Measurements from ENCODE around the gene LRRC8D.

DNA sequence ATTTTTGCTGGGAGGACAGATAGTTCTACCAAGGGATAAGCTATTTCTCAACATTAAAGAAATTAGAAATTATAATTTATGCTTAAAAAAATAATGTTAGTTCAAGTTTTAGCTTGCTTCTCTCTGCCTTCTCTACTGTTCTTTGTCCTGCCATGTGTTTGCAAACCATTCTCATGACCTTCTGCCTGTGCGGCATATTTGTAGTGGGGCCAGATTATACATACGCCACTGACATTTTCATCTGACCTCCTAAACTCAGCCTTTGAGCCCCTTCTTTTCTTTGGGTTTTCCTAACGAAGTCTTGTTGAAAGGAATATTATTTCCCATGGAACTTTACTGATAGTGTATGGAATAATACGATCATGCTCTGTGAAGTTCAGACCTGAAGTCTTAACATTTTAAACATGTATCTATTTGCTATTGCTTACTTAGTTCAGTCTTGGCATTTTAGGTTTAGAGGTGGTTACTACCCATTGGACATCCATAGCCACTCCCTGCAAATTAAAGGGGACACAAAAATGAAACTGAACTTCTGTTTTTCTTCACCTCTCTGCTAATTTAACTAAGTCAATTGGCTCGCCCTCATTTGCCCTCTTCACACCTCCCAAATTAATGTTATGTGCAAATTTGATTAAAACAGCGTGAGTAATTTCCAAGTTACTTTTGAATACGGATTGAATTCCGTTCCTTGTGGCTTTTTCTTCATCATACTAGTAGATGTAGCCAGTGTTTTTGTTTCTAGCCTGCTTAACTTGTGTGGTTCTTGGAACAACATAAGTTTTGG is 15.6 kb downstream of the LRRC8D start:
- TF ChIP-seq, protein P1, sequence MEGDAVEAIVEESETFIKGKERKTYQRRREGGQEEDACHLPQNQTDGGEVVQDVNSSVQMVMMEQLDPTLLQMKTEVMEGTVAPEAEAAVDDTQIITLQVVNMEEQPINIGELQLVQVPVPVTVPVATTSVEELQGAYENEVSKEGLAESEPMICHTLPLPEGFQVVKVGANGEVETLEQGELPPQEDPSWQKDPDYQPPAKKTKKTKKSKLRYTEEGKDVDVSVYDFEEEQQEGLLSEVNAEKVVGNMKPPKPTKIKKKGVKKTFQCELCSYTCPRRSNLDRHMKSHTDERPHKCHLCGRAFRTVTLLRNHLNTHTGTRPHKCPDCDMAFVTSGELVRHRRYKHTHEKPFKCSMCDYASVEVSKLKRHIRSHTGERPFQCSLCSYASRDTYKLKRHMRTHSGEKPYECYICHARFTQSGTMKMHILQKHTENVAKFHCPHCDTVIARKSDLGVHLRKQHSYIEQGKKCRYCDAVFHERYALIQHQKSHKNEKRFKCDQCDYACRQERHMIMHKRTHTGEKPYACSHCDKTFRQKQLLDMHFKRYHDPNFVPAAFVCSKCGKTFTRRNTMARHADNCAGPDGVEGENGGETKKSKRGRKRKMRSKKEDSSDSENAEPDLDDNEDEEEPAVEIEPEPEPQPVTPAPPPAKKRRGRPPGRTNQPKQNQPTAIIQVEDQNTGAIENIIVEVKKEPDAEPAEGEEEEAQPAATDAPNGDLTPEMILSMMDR (IDR thresholded peaks at IDR 0.05) = no peak
- TF ChIP-seq POLR2A (IDR thresholded peaks at IDR 0.05) = no peak

Data from esophagus squamous epithelium (tissue), 4 donors.